ENCODE data around the gene SCUBE1.
"Not testable (repeated sequence)": the region's sequence is repeated elsewhere in the genome, so short reads cannot be mapped to it uniquely, and the experiment has no call there.

Gene SCUBE1

GRCh38 chr22:43301866-43302265 is 41.3 kb downstream of the SCUBE1 start:
- DNase-seq (ENCODE audit: low read depth in 2 of 2) = no peak

- DNase-seq (ENCODE audit: low read depth in 2 of 2) = no peak
Measured at GRCh38 chr22:43300891-43301676, 42.1 kb downstream of the SCUBE1 start.

- DNase-seq (ENCODE audit: low read depth in 2 of 2) = no peak
Measured at GRCh38 chr22:43299736-43300135, 43.4 kb downstream of the SCUBE1 start.

- no peak for DNase-seq (ENCODE audit: low read depth in 2 of 2)
Measured at GRCh38 chr22:43298062-43298801, 44.9 kb downstream of the SCUBE1 start.

- no peak for DNase-seq (ENCODE audit: low read depth in 2 of 2)
Measured at GRCh38 chr22:43297270-43298061, 45.7 kb downstream of the SCUBE1 start.

GRCh38 chr22:43296276-43296902 is 46.8 kb downstream of the SCUBE1 start:
- no peak for DNase-seq (ENCODE audit: low read depth in 2 of 2)

- DNase-seq (ENCODE audit: low read depth in 2 of 2) = no peak
Measured at GRCh38 chr22:43295660-43296059, 47.5 kb downstream of the SCUBE1 start.

- no peak for DNase-seq (ENCODE audit: low read depth in 2 of 2)
Measured at GRCh38 chr22:43295173-43295572, 48.0 kb downstream of the SCUBE1 start.

GRCh38 chr22:43293655-43294392 is 49.3 kb downstream of the SCUBE1 start:
- DNase-seq (ENCODE audit: low read depth in 2 of 2) = no peak

- no peak for DNase-seq (ENCODE audit: low read depth in 2 of 2)
Measured at GRCh38 chr22:43293259-43293654, 49.9 kb downstream of the SCUBE1 start.

- no peak for DNase-seq (ENCODE audit: low read depth in 2 of 2)
Measured at GRCh38 chr22:43292630-43293018, 50.5 kb downstream of the SCUBE1 start.

- no peak for DNase-seq (ENCODE audit: low read depth in 2 of 2)
Measured at GRCh38 chr22:43291381-43291780, 51.8 kb downstream of the SCUBE1 start.

GRCh38 chr22:43289976-43290721 is 53.0 kb downstream of the SCUBE1 start:
- DNase-seq (ENCODE audit: low read depth in 2 of 2) = no peak

GRCh38 chr22:43289531-43289963 is 53.6 kb downstream of the SCUBE1 start:
- no peak for DNase-seq (ENCODE audit: low read depth in 2 of 2)

- DNase-seq (ENCODE audit: low read depth in 2 of 2) = no peak
Measured at GRCh38 chr22:43288807-43289420, 54.3 kb downstream of the SCUBE1 start.

- no peak for DNase-seq (ENCODE audit: low read depth in 2 of 2)
Measured at GRCh38 chr22:43288378-43288777, 54.8 kb downstream of the SCUBE1 start.

- no peak for DNase-seq (ENCODE audit: low read depth in 2 of 2)
Measured at GRCh38 chr22:43287441-43287840, 55.7 kb downstream of the SCUBE1 start.

- no peak for DNase-seq (ENCODE audit: low read depth in 2 of 2)
Measured at GRCh38 chr22:43281394-43281793, 61.8 kb downstream of the SCUBE1 start.

GRCh38 chr22:43280523-43280886 is 62.7 kb downstream of the SCUBE1 start:
- DNase-seq (ENCODE audit: low read depth in 2 of 2) = not testable (repeated sequence)

All from stimulated activated CD4-positive, alpha-beta T cell treated with anti-CD3 and anti-CD28 coated beads, Interleukin-1b, Interleukin-23, amount 100 ng/mL, for 4 hours (primary cell).